GM08714 (cell line): ENCODE results near the gene DAZAP2.
A peak's percentile ranks its signal among the peaks of the same experiment; 100 is the strongest.
"Not testable (repeated sequence)": the region's sequence is repeated elsewhere in the genome, so short reads cannot be mapped to it uniquely, and the experiment has no call there.

Experiments
- H3K4me3 ChIP-seq: fragments of 200-500 bp; sonication (Bioruptor generic); 2 replicates; pipeline ENCODE4 v1.5.1; 2014; ENCODE audit warnings: mild to moderate bottlenecking, low read length, inconsistent platforms
- ZNF274 ChIP-seq: IDR thresholded peaks from 2 replicates; pipeline ENCODE4 v1.6.1; 2012; ENCODE audit warnings: mild to moderate bottlenecking, low read depth, low read length

The DAZAP2 gene

GRCh38 chr12:51225771-51226170 is 12.9 kb upstream of the DAZAP2 start:
- H3K4me3 ChIP-seq, result no peak overlapping the region
- TF ChIP-seq ZNF274, result no peak

DNA sequence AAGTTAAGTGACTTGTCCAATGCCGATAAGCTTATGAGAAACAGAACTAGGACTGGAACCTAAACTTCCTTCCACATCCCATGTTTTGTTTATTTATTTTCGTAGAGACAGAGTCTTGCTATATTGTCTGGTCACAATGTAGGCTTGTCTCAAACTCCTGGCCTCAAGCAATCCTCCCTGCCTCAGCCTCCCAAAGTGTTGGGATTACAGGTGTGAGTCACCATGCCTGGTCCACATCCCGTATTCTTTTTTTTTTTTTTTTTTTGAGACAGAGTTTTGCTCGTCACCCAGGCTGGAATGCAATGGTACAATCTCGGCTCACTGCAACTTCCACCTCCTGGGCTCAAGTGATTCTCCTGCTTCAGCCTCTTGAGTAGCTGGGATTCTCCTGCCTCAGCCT is 11.5 kb upstream of the DAZAP2 start:
- not testable (repeated sequence) for H3K4me3 ChIP-seq

GRCh38 chr12:51227962-51228361 is 10.7 kb upstream of the DAZAP2 start:
- H3K4me3 ChIP-seq, result no peak overlapping the region
- no peak for TF ChIP-seq ZNF274

DNA sequence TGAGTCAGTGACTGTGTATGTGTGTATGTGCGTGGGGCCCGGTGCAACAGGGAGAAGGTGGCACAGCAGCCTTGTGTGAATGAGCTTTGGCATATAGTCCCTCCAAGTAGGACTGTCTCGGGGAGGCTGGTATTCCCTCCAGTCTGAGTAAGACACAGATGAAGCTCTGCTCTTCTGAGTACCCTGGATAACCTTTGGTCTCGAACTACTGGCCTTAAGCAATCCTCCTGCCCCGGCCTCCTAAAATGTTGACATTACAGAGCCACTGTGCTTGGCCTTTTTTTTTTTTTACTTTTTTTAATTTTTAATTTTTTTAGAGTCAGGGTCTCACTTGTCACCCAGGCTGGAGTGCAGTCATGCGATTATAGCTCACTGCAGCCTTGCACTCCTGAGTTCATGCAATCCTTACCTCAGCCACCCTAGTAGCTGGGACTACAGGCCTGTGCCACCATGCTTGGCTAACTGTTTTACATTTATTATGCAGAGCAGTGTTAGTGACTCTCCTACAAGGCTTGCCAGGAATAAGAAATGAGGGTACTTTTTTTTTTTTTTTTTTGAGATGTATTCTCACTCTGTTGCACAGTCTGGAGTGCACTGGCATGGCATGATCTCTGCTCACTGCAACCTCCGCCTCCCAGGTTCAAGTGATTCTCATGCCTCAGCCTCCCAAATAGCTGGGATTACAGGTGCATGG is 9.4 kb upstream of the DAZAP2 start:
- no peak for TF ChIP-seq ZNF274
- H3K4me3 ChIP-seq, result no peak overlapping the region

GRCh38 chr12:51232642-51233041 is 6.0 kb upstream of the DAZAP2 start:
- no peak for TF ChIP-seq ZNF274
- H3K4me3 ChIP-seq, result no peak overlapping the region

GRCh38 chr12:51234530-51234929 is 4.1 kb upstream of the DAZAP2 start:
- no peak overlapping the region for H3K4me3 ChIP-seq
- TF ChIP-seq ZNF274, result no peak

GRCh38 chr12:51238037-51238509 is 553 bp upstream of the DAZAP2 start:
- H3K4me3 ChIP-seq, result peak overlapping the region; percentile 73
- TF ChIP-seq ZNF274, result no peak

DNA sequence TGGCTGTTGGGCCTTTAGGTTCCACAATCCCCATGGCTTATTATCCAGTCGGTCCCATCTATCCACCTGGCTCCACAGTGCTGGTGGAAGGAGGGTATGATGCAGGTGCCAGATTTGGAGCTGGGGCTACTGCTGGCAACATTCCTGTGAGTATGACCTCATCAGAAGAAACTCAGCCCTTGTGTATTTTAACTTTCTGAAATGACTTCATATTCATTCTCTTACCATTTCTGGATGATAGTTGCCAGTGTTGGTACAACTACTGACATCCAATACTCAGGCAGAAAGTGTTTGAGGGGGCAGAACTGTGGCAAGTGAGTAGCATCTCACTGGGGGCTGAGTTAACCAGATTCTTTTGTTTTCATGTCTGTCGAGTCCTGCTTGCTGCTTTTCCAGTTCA is 2.3 kb downstream of the DAZAP2 start:
- no peak for TF ChIP-seq ZNF274
- no peak overlapping the region for H3K4me3 ChIP-seq

GRCh38 chr12:51242120-51242519 is 3.5 kb downstream of the DAZAP2 start:
- TF ChIP-seq ZNF274, result no peak
- H3K4me3 ChIP-seq, result no peak overlapping the region

DNA sequence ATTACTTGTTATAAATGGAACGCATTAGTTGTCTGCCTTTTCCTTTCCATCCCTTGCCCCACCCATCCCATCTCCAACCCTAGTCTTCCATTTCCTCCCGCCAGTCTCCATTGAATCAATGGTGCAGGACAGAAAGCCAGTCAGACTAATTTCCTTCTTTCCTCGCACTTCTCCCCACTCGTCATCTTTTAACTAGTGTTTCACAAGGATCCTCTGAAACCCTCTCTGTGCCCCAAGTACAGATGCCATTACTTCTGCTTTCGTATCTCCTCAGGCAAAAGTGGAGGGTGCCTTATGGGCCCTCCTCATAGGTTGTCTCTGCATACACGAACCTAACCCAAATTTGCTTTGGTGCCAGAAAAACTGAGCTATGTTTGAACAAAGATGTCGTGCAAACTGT is 4.2 kb downstream of the DAZAP2 start:
- H3K4me3 ChIP-seq, result no peak overlapping the region
- TF ChIP-seq ZNF274, result no peak

GRCh38 chr12:51244269-51244668 is 5.6 kb downstream of the DAZAP2 start:
- no peak for TF ChIP-seq ZNF274
- H3K4me3 ChIP-seq, result no peak overlapping the region

- no peak for TF ChIP-seq ZNF274
- H3K4me3 ChIP-seq, result no peak overlapping the region
Observed at GRCh38 chr12:51245476-51246253, 7.0 kb downstream of the DAZAP2 start.

DNA sequence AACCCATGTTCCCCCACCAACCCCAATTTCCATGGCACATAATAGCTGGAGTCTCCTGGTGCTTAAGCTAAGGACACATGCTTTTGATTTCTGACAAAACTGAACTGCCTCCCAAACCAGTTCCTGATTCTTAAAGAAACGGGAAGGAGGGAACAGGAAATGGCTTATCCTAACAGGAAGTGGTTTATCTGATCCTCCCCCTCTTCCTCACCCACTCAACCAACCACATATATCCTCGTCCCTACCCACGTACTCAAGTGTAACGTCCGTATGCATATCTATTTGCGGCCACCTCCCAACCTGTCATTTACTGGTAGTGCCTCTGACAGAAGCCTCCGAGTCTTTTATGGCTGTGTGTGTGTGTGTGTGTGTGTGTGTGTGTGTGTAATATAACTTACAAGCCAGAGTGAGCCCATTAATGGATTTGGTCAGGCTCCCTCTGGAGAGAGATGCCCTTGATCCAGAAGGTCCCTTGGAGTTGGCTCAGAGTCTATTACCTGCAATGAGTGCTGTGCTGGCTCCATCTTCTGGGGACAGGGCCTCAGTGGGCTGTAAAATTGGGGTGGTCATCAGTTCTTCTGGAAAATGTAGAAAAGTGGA is 7.7 kb downstream of the DAZAP2 start:
- no peak overlapping the region for H3K4me3 ChIP-seq
- no peak for TF ChIP-seq ZNF274

DNA sequence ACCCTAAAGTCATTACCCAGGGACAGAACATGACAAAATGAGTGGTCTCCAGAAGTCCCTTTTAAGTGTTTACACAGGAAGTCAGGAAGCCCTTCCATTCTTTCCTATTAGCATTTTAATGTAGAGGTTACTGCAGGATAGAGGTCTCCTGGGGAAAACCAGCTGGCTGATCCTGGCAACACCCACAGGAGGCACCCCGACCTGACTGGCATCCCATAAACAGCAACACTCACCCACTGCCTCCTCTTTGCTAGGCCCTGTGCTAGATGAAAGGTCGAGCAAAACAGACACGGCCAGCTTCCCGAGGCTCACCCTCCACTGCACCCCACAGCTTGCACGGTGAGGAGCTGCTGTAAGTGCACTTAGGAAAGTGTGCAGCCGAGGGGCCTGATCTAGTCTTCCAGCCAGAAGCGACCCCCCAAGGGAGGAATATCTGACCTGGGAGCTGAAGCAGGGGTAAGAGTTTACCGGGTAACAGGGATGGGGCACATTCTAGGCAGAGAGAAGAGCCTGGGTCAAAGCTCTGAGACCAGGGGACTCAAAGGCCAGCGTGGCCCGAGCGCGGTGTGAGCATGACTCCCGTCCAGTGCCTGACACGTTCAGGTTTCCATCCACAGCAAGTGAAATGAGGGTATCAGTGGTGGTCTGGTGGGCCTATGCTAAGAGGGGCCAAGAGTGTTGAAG is 9.0 kb downstream of the DAZAP2 start:
- TF ChIP-seq ZNF274, result no peak
- H3K4me3 ChIP-seq, result no peak overlapping the region

- H3K4me3 ChIP-seq, result no peak overlapping the region
Observed at GRCh38 chr12:51253276-51253675, 14.7 kb downstream of the DAZAP2 start.

More at GRCh38 chr12:51253276-51253675, 14.7 kb downstream of the DAZAP2 start:
- no peak for TF ChIP-seq ZNF274
